ENCODE data around the gene RAB11FIP3. TPM values are rescaled to one million over a fixed set of nuclear protein-coding genes. Genes with fewer than 3 reads are reported as not detected.
"Not testable (repeated sequence)": the region's sequence is repeated elsewhere in the genome, so short reads cannot be mapped to it uniquely, and the experiment has no call there.

RAB11FIP3 gene
- total RNA-seq, 2 experiments from 2014 or later: 18.7 to 20.4 TPM

DNA sequence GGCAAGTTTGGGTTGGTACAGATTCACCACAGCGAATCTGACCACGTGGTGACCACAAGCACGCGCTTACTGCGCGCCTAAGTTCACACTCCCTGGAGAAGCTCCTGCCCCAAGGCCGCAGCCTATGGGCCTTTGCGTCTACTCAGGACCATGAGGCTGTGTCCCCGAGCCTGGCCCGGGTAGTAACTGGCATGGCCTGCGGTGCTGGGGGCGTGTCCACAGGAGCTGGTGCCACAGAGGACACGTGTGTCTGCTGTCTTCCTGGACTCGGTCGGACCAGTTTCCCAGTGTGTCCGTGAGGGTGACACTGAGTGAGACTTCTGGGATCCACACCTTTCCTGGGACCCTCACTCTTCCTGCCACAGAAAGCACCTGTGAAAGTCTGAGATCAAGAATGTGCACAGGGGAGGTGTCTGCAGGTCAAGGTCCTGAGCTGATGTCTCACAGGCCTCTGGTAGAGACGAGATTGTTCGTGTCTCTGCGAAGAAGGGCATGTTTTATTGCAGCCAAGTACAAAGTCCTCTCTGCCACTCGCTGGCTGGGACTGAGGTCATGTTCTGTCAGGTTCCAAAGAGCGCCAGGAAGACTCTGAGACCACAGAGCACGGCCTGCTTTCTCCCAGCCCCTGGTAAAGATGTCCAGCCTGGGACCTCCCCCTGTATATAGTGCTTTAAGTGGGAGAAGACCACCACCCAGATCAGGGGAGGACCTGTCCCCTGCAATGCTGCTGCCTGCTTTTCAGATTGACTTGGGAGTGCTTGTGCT, 76.9 kb downstream of the RAB11FIP3 start:
- Mint-ChIP-seq H3K27me3 (no peaks in the 10 kb centered on the region), H3K27ac (no peak overlapping the region), H3K36me3 (ENCODE audit: low read depth) (no peaks in the 10 kb centered on the region), H3K9me3 (no peaks in the 10 kb centered on the region), H3K4me1 (ENCODE audit: low read depth) (no peaks in the 10 kb centered on the region), H3K4me3 (no peak overlapping the region)
- CTCF ChIA-PET: no interaction called here
- no peak for ATAC-seq
- intact Hi-C loops (cut with micrococcal nuclease): no loop called here
- TF ChIP-seq, protein P1, sequence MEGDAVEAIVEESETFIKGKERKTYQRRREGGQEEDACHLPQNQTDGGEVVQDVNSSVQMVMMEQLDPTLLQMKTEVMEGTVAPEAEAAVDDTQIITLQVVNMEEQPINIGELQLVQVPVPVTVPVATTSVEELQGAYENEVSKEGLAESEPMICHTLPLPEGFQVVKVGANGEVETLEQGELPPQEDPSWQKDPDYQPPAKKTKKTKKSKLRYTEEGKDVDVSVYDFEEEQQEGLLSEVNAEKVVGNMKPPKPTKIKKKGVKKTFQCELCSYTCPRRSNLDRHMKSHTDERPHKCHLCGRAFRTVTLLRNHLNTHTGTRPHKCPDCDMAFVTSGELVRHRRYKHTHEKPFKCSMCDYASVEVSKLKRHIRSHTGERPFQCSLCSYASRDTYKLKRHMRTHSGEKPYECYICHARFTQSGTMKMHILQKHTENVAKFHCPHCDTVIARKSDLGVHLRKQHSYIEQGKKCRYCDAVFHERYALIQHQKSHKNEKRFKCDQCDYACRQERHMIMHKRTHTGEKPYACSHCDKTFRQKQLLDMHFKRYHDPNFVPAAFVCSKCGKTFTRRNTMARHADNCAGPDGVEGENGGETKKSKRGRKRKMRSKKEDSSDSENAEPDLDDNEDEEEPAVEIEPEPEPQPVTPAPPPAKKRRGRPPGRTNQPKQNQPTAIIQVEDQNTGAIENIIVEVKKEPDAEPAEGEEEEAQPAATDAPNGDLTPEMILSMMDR (IDR thresholded peaks at IDR 0.05): no peak
- POLR2A ChIA-PET: no interaction called here
- DNase-seq: no peak

DNA sequence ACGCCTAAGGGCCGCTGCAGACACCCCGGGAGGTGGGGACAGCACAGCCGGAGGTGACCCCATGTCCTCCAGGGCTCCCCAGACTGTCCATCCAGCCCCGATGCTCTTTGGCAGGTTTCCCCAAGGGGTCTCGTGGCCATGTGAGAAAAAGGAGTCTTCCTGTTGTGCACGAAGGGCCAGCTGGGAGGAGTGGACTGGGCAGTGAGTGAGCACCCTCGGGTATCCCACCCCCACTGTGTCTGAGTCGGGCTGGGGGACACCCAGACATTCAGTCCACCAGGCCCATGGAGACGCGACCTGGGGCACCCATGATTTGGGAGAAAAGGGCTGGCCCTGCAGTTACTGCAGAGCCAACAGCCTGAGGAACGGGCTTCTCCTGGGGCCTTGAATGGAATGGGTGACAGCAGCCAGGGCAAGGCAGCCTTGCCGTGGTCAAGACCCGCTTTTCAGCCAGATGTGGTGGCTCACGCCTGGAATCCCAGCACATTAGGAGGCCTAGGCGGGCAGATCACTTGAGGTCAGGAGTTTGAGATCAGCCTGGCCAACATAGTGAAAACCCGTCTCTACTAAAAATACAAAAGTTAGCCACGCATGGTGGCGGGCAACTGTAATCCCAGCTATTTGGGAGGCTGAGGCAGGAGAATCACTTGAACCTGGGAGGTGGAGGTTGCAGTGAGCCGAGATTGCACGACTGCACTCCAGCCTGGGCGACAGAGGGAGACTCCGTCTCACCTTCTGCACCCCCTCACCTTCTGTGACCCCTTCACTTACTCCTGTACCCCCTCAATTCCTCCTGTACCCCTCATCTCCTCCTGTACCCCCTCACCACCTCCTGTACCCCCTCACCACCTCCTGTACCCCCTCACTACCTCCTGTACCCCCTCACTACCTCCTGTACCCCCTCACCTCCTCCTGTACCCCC, 78.0 kb downstream of the RAB11FIP3 start:
- ChIA-PET CTCF (no interaction called here), POLR2A (no interaction called here)
- ATAC-seq (no peak), DNase-seq (no peak)
- Mint-ChIP-seq H3K27ac (no peak overlapping the region), H3K27me3 (no peaks in the 10 kb centered on the region), H3K4me3 (no peak overlapping the region), H3K9me3 (no peaks in the 10 kb centered on the region), H3K4me1 (ENCODE audit: low read depth) (no peaks in the 10 kb centered on the region), H3K36me3 (ENCODE audit: low read depth) (no peaks in the 10 kb centered on the region)
- intact Hi-C loops (cut with micrococcal nuclease): no loop called here
- TF ChIP-seq, protein P1 (IDR thresholded peaks at IDR 0.05): no peak

DNA sequence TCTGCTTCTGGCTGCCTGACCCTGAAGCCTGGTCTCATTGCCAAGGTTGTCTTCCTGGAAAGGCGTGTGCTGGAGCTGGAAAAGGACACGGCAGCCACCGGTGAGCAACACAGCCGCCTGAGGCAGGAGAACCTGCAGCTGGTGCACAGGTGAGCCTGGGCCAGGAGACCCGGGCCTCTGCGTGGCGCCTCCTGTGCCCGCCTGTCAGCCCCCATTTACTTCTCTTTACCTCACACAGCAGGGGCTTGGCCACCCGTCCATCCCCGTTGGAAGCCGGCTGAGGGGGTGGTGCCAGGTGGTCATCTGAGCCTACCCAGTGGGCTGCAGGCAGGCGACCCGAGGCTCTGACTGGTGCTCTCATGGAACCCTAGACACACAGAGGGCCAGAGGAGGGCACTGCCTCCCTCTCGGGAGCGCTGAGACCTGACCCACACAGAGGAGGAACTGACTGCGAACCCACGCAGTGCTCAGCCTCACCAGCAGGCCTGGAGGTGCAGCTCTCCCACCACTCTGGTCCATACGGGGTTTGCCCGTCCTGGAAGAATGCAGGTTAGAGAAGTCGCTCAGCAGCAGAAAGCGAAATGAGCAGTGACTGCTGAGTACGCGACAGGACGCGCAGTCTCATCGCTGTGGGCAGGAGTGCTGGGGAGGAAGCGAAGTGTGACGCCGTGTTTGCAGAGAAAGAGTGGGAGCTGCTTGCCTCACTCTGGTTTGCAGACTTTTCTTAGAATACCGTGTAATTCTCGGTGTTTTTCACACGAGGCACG, 80.2 kb downstream of the RAB11FIP3 start:
- Mint-ChIP-seq H3K9me3 (no peaks in the 10 kb centered on the region), H3K36me3 (ENCODE audit: low read depth) (no peaks in the 10 kb centered on the region), H3K27me3 (no peaks in the 10 kb centered on the region), H3K4me3 (no peak overlapping the region), H3K4me1 (ENCODE audit: low read depth) (no peaks in the 10 kb centered on the region), H3K27ac (no peak overlapping the region)
- ATAC-seq (no peak), DNase-seq (no peak)
- TF ChIP-seq, protein P1 (IDR thresholded peaks at IDR 0.05): no peak
- ChIA-PET POLR2A (no interaction called here), CTCF (no interaction called here)
- intact Hi-C loops (cut with micrococcal nuclease): no loop called here

DNA sequence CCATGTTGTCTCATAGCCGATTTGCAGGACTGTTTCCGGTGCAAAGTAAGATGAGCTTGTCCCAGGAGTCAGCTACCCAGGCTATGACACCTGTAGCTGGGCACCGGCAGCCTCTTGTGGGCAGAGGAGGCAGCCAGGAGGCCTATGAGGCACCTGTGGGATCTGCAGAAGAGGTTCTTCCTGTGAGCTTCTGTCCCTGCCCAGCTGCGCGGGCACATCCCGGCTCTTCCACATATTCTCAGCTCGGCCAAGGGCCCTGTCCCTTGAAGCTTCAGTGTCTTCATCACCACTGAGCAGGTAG, 80.7 kb downstream of the RAB11FIP3 start:
- no peak overlapping the region for H3K27ac Mint-ChIP-seq
- DNase-seq (no peak), ATAC-seq (no peak)
- no peaks in the 10 kb centered on the region for H3K4me1 Mint-ChIP-seq (ENCODE audit: low read depth)
- H3K36me3 Mint-ChIP-seq (ENCODE audit: low read depth): no peaks in the 10 kb centered on the region
- TF ChIP-seq, protein P1 (IDR thresholded peaks at IDR 0.05): no peak
- POLR2A ChIA-PET: no interaction called here
- no peak overlapping the region for H3K4me3 Mint-ChIP-seq
- CTCF ChIA-PET: no interaction called here
- no peaks in the 10 kb centered on the region for H3K27me3 Mint-ChIP-seq
- intact Hi-C loops (cut with micrococcal nuclease): no loop called here
- H3K9me3 Mint-ChIP-seq: no peaks in the 10 kb centered on the region

DNA sequence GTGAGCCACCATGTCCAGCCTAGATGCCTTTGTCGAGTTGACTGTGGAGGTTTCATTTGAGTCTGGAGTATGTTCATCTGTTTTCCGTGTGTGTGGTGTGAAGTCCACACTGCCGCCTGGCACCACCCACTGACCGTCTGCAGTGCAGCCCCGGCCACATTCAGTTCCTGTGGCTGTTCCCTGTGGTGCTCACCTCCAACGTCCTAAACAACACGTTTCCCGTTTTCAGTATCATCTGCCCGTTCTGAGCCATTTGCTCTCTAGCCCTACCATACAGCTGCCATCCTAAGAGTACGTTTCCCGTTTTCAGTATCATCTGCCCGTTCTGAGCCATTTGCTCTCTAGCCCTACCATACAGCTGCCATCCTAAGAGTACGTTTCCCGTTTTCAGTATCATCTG, 82.1 kb downstream of the RAB11FIP3 start:
- H3K4me3 Mint-ChIP-seq; ATAC-seq; DNase-seq; H3K27ac Mint-ChIP-seq; POLR2A ChIA-PET; H3K36me3 Mint-ChIP-seq (ENCODE audit: low read depth); intact Hi-C loops (cut with micrococcal nuclease); CTCF ChIA-PET; H3K27me3 Mint-ChIP-seq; H3K4me1 Mint-ChIP-seq (ENCODE audit: low read depth); H3K9me3 Mint-ChIP-seq: not testable (repeated sequence)

All from activated CD8-positive, alpha-beta T cell treated with anti-CD3 and anti-CD28 coated beads for 36 hours (primary cell).